ENCODE results near the gene NAALADL2. TPM values are rescaled to one million over a fixed set of nuclear protein-coding genes. Genes with fewer than 3 reads are reported as not detected.

Gene NAALADL2
- total and polyA plus RNA-seq, 2 donors (not counting 1 experiment from before 2014, with no cell fraction given): not detected

DNA sequence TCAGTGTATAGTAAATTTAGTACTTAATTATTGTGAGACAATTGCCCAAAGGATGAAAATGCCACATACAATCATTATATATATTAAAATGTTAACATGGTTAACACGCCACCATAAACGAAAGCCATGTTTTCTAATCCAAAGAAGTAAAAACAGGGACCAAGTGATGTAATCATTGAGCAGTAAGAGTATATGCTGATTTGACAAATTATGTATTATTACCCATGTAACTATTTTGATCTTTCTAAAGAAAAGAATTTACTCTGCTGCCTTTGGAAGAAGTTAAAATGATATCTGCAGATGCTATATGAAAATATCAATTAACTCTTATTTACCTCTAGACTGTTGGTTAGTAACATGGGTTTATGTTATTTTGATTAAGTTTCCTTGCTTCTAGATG, 150.2 kb downstream of the NAALADL2 start:
- no peaks in the 10 kb centered on the region for H3K4me1 ChIP-seq (ENCODE audit: control insufficient read depth in 2 of 2, insufficient read depth in 2 of 2, low read length in 2 of 2)
- ChIA-PET CTCF (no interaction called here), POLR2A (no interaction called here)
- Mint-ChIP-seq H3K4me3 (no peak overlapping the region), H3K27me3 (no peaks in the 10 kb centered on the region), H3K9me3 (ENCODE audit: insufficient read depth) (peaks cover 4% of the 10 kb centered on the region), H3K4me1 (no peaks in the 10 kb centered on the region), H3K27ac (no peak overlapping the region)
- no peak overlapping the region for H3K27ac ChIP-seq (ENCODE audit: low read length in 2 of 2)
- no peak for TF ChIP-seq EZH2 (IDR thresholded peaks at IDR 0.05; ENCODE audit: borderline replicate concordance, insufficient read depth, low read depth, low read length, poor library complexity, severe bottlenecking)
- TF ChIP-seq, protein P1, sequence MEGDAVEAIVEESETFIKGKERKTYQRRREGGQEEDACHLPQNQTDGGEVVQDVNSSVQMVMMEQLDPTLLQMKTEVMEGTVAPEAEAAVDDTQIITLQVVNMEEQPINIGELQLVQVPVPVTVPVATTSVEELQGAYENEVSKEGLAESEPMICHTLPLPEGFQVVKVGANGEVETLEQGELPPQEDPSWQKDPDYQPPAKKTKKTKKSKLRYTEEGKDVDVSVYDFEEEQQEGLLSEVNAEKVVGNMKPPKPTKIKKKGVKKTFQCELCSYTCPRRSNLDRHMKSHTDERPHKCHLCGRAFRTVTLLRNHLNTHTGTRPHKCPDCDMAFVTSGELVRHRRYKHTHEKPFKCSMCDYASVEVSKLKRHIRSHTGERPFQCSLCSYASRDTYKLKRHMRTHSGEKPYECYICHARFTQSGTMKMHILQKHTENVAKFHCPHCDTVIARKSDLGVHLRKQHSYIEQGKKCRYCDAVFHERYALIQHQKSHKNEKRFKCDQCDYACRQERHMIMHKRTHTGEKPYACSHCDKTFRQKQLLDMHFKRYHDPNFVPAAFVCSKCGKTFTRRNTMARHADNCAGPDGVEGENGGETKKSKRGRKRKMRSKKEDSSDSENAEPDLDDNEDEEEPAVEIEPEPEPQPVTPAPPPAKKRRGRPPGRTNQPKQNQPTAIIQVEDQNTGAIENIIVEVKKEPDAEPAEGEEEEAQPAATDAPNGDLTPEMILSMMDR (IDR thresholded peaks at IDR 0.05): no peak
- intact Hi-C loops (cut with micrococcal nuclease): no loop called here
- no peaks in the 10 kb centered on the region for H3K79me2 ChIP-seq (ENCODE audit: control insufficient read depth, insufficient read depth, low read length)
- no peak overlapping the region for H3K4me2 ChIP-seq (replicated peaks; ENCODE audit: low read depth, low read length, poor library complexity, severe bottlenecking)
- ATAC-seq (ENCODE audit: low read depth) (no peak), DNase-seq (no peak)
- no peak overlapping the region for H2AFZ ChIP-seq (ENCODE audit: insufficient read depth, low read depth, low read length, poor library complexity, severe bottlenecking)
- H3K4me3 ChIP-seq (ENCODE audit: control extremely low read depth in 1 of 5, extremely low read depth in 1 of 5, insufficient read depth in 1 of 5, low read depth in 2 of 5, low read length in 4 of 5): no peak overlapping the region
- peaks cover 0 to 2% (median 0%) of the 10 kb centered on the region in 3 donors for H3K9me3 ChIP-seq (ENCODE audit: control extremely low read depth in 1 of 3, control insufficient read depth in 2 of 3, insufficient read depth in 1 of 3, low read length in 2 of 3)
- no peak overlapping the region for H3K9ac ChIP-seq (ENCODE audit: low read length)
- H4K20me1 ChIP-seq (ENCODE audit: control insufficient read depth, insufficient read depth, low read length, poor library complexity, severe bottlenecking): no peaks in the 10 kb centered on the region
- no peaks in the 10 kb centered on the region for H3K27me3 ChIP-seq (replicated peaks in 1 of 4; ENCODE audit: control extremely low read depth in 1 of 4, control insufficient read depth in 3 of 4, insufficient read depth in 4 of 4, low read length in 3 of 4)
- no CpG with 5 or more reads among the region's 2 CpGs for WGBS (ENCODE audit: insufficient coverage)
- no peaks in the 10 kb centered on the region for H3K36me3 ChIP-seq (replicated peaks in 1 of 2; ENCODE audit: control extremely low read depth in 1 of 2, control insufficient read depth in 1 of 2, extremely low read depth in 1 of 2, insufficient read depth in 2 of 2, low read length in 1 of 2)

DNA sequence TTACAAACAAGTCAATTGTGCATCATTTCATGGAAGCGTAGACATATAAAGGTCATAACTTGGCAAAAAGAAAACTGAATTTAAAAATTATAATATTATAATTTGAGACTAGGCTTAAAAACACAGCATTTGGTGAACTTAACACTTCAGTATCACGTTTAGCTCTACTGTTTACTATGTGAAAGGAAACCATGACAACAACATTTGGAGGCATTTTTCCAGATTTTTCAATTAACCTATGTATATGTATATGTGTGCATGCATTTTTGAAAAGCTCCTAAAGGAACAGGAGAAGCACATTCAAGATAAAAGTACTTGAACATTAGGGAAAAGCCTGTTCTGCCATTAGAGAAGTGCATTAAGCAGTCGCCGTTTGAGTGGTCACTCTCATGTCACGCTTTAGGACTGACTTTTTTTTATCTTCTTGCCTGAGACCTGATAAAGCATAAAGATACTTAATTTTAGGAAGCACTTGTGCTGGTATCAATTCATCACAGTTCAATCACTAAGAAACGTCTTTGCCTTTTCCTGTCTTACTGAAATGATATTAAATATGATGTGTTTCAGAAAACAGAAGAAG, 156.0 kb downstream of the NAALADL2 start:
- Histone ChIP-seq H3K79me2 (ENCODE audit: control insufficient read depth, insufficient read depth, low read length) (no peaks in the 10 kb centered on the region), H3K9ac (ENCODE audit: low read length) (no peak overlapping the region), H3K9me3 (ENCODE audit: control extremely low read depth in 1 of 3, control insufficient read depth in 2 of 3, insufficient read depth in 1 of 3, low read length in 2 of 3) (peaks cover 0 to 2% (median 0%) of the 10 kb centered on the region in 3 donors), H3K4me2 (replicated peaks; ENCODE audit: low read depth, low read length, poor library complexity, severe bottlenecking) (no peak overlapping the region), H3K27me3 (replicated peaks in 1 of 4; ENCODE audit: control extremely low read depth in 1 of 4, control insufficient read depth in 3 of 4, insufficient read depth in 4 of 4, low read length in 3 of 4) (no peaks in the 10 kb centered on the region), H3K4me1 (ENCODE audit: control insufficient read depth in 2 of 2, insufficient read depth in 2 of 2, low read length in 2 of 2) (no peaks in the 10 kb centered on the region), H3K36me3 (replicated peaks in 1 of 2; ENCODE audit: control extremely low read depth in 1 of 2, control insufficient read depth in 1 of 2, extremely low read depth in 1 of 2, insufficient read depth in 2 of 2, low read length in 1 of 2) (no peaks in the 10 kb centered on the region), H3K4me3 (ENCODE audit: control extremely low read depth in 1 of 5, extremely low read depth in 1 of 5, insufficient read depth in 1 of 5, low read depth in 2 of 5, low read length in 4 of 5) (no peak overlapping the region), H4K20me1 (ENCODE audit: control insufficient read depth, insufficient read depth, low read length, poor library complexity, severe bottlenecking) (no peaks in the 10 kb centered on the region), H2AFZ (ENCODE audit: insufficient read depth, low read depth, low read length, poor library complexity, severe bottlenecking) (no peak overlapping the region), H3K27ac (ENCODE audit: low read length in 2 of 2) (no peak overlapping the region)
- Mint-ChIP-seq H3K4me3 (no peak overlapping the region), H3K4me1 (no peaks in the 10 kb centered on the region), H3K27ac (no peak overlapping the region), H3K9me3 (ENCODE audit: insufficient read depth) (peaks cover 4% of the 10 kb centered on the region), H3K27me3 (no peaks in the 10 kb centered on the region)
- ChIA-PET CTCF (no interaction called here), POLR2A (no interaction called here)
- TF ChIP-seq, protein P1 (IDR thresholded peaks at IDR 0.05): no peak
- TF ChIP-seq EZH2 (IDR thresholded peaks at IDR 0.05; ENCODE audit: borderline replicate concordance, insufficient read depth, low read depth, low read length, poor library complexity, severe bottlenecking): no peak
- ATAC-seq (ENCODE audit: low read depth) (no peak), DNase-seq (no peak)
- intact Hi-C loops (cut with micrococcal nuclease): no loop called here
- WGBS (ENCODE audit: insufficient coverage): 18% methylated on average over 2 of the region's 6 CpGs

All from B cell (primary cell).